HG02610 (cell line): ENCODE measurements around the gene ADAM30.

ENCODE experiments used
- ATAC-seq: cut with Tn5 transposase; IDR thresholded peaks from one replicate; pipeline ENCODE4 v1.9.1; 2021; ENCODE audit warnings: mild to moderate bottlenecking, moderate library complexity; ENCODE audit not compliant: unreplicated experiment

ADAM30 gene

DNA sequence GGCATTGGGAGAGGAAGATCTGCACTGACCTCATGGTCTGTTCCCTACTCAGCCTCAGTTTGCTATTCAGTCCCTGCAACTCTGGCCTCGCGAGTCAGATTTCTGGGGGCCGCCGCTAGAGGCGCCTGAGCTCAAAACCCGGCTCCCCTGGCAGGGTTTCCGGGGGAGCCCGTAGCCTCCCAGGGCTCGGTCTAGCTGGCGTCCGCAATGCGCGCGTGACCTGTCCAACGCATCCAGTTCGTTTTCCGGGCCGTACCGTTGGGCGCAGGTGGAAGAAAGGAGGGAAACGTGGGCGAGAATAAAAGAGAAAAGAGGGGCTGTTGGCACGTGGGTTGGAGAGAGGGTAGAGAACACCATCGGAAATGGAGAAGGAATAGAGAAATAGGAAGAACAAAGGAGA lies at the start of gene ADAM30:
Gene ADAM30 (minus strand): TSS at position 213 of the 400 bp plus-strand sequence. CDS start 179 bp downstream, at position 34.
- no peak for ATAC-seq

DNA sequence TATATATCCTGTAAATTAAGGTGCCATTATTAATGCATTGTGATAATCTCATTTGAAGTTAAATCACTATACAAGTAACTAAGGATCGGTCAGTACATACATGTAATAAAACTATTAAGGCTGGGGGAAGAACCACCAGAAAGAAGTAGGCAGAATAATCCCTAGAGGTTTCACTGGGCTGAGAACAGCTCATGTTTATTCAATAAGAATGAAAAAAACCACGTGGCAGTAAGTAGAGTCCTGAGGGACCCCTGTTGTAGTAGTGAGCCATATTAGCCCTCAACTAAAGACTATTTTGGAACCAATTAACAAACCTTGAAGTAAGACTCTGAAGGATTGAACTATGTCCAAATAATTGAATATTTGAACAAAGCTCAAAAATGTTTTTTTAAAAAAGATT lies 46.9 kb upstream of the ADAM30 start:
- no peak for ATAC-seq

DNA sequence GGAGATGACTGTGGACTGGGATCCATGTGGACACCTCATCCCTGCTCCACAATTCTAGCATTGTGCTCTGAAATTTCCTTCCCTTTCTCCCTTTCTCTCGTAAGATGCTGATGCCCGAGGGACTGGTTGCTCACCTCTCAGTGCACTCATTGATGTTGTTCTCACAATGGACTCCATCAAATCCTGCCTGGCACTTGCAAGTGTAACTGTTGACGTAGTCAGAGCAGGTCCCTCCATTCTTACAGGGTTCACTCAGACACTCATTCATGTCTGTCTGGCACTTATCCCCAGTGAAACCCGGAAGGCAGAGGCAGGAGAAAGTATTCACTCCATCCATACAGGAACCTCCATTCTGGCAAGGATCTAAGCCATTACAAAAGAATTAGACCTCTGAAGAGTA lies 45.1 kb upstream of the ADAM30 start:
- ATAC-seq = no peak

DNA sequence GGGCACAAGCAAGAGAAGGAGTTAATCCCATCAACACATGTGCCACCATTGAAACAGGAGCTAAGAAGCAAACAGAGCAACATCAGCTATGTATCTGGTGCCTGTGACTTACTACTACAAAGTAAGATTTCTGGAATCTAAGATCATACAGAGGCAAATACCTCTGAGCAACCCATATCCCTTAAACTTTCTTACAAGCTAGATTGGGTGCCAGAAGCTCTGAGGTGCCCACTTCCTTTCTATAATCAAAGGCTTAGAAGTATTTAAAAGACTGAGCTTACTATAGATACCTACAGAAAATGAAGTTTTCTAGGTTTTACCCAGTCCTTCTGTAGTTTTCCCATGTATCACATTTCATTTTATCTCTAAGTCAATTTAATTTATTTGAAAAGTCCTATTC lies 44.4 kb upstream of the ADAM30 start:
- ATAC-seq = no peak

DNA sequence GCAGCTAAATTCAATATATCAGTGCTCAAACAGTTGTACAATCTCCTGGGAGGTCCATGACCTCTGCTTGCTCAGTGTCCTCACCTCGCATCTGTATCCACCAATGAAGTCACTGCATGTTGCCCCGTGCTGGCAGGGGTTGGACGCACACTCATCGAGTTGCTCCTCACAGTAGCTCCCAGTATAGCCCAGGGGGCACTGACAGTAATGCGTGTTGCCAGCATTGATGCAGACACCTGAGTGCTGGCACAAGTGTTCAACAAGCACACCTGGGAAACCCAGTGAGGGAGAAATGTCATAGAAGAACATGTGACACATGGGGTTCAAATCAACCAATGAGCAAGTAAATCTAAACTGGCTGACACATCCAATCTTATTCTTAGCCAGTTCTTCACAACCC lies 40.9 kb upstream of the ADAM30 start:
- no peak for ATAC-seq

DNA sequence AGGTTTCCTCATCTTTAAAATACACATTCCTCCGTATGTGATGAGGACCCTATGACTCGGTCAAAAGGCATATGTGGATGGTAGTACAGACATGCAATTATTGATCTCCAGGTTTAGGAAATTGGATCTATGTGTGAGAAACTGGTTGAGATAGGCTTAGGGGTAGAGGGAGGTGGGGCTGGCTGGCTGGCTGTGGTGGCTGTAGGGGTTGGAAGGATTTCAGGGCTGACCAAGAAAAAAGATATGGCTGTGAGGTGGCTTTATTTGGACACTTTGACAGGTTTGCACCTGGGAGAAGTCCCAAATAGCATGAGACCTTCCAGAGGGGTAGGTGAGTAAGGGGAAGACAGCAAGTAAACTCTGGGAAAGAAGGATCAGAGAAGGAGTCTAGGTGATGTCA lies 39.6 kb upstream of the ADAM30 start:
- no peak for ATAC-seq

DNA sequence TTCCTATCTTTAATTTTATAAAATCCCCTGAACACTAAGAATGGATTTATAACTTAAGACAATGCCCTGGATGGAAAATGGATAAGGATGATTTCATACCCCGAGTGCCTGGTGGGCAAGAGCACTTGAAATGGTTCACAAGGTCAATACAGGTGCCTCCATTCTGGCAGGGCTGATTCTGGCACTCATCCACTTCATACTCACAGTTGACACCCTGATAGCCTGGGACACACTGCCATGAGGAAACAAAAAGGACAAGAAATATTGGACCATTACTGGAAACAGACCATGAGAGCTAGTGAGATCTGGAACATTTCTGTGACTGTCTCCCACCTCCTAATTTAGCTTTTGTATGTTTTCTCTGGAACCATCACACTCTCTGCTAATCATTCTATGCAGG lies 39.1 kb upstream of the ADAM30 start:
- ATAC-seq = no peak

DNA sequence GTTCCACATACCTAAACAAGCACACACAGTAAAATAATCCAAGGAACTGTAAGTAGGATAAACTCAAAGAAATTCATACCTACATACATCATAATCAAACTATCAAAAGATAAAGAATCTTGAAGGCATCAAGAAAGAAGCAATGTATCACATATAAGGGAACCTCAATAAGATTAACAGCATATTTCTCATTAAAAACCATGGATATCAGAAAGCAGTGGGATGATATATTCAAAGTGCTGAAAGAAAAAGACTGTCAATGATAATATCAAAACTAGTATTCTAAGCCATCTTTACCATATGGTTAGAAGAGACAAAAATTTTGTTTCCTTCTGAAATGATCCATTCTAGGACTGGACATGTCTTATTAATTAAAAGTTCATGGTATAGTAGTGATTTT lies 37.1 kb upstream of the ADAM30 start:
- ATAC-seq = no peak

DNA sequence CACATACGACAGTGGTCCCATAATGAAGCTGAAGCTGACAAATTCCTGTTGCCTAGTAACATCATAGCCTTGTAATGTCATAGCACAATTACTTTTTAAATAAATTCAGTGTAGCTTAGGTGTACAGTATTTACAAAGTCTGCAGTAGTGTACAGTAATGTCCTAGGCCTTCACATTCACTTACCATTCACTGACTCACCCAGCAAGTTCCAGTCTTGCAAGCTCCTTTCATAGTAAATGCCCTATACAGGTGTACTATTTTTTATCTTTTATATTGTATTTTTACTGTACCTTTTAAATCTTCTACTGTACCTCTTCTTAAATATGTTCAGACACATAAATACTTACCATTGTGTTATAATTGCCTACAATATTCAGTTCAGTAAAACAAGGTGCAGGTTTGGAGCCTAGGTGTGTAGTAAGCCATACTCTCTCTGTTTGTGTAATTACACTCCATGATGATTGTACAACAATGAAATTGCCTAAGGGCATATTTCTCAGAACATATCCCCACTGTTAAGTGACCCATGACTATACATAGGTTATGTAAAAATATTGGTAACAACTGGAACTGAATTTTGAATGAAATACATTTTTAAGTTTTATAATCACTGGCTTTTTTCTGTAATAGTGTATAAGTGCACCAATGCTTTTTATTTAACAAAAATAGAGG lies 33.5 kb upstream of the ADAM30 start:
- no peak for ATAC-seq

DNA sequence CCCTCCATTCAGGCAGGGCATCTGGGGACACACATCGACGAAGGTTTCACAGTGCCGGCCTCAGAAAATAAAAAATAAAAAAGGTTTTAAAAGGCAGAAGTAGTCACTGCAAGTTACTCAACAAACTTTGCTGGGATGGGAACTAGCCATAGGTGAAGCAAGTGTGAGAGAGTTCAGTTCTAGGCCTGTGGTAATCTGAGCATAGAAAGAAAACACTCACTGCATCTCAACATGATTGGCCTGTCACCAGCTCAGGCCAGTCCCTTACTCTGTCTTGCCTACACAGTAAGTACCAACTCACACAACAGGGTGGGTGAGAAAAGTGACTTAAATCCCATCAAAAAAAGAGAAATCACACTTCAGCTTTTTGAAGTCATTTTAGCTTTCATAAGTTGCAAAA lies 30.2 kb upstream of the ADAM30 start:
- no peak for ATAC-seq

DNA sequence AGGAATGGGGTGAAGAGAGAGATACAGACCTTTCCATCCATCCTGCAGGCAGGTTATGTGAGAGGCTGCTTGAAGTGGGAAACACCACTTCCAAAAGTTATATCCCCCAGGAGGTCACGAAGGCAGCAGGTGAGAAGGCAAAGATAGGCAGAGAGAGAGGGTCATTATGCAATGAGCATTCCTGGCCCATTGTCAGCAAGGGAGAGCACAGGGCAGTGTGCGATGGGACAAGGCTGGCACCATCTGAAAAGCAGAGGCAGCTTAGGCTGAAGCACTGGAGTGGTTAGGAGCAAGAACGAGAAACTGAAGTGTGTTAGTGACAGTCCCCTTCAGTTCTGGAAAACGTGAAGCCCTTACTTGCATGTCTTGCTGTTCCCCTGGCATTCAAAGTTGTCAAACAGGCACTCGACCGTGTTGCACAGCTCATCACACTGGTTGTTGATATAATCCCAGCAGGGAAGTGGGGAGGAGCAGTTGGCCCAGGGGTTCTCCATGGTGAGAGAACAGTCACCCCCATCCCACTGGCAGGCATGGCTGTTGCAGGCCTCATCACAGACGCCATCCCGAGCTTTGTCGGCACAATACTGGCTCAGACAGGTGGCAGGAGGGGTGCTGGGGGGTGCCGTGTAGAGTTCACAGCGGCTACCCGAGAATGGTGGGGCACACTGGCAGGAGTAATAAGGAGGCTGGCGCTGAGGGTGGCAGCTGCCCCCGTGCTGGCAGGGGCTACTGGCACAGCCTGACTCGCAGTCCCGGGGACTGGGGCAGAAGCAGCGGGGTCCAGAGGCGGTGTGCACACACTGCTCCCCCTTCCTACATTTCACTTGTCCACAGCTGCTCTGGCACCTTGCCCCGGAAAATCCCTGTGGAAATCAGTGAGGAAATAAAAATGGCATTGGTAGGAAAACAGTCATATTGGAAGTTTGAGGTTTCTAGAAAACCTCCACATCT lies 28.9 kb upstream of the ADAM30 start:
- ATAC-seq = no peak

DNA sequence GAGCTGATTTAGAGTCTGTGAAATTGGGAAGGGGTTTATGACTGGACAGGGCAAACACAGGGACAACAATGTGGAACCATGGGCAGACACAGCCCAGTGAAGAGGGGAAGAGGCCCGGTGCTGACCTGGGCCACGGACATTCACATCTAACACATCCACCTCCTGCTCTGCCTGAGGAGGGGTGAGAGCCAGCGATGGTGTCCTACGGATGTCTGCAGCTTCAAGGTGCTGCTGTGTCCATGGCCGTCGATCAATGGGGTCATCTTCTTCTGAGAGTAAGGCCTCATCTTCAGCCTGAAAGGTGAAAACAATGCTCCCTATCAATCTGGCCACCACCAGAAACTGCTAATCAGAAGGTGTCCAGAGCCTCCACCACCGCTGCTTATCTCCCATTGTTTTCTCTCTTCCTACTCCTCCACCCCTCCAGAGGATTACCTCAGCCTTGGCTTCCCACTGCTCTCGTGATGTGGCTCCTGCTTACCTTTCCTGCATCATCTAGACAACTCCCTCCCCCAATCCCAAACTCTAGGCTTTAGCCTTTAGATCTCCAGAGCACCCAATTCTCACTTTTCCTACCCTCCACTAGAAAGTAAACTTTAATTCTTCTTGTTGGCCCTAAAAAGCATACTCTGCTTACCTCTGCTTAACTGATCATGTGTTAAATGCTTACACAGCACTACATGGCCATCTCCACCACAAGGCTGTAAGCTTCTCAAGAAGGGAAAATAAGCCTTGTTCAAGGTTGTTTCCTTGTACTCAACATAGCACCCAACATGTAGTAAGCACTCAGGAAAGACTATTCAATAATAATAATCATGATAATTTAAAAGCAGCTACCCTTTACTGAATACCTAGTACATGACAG lies 24.0 kb upstream of the ADAM30 start:
- ATAC-seq = no peak

DNA sequence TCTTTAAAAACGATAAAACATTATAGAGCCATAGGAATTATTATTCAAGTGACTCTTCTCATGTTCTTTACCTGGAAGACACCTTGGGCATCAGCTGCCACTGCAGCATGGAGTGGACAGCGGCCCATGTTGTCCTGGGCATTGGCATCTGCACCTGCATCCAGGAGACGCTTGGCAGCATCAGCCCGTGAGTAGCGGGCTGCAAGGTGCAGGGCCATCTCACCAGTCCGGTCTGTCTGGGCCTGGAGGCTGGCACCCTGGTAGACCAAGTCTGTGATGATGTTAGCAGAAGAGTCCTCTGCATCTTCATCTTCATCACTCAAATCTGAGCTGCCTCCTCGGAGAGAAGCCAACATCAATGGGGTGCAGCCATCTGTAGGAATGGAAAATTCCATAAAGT lies 22.9 kb upstream of the ADAM30 start:
- ATAC-seq = no peak

DNA sequence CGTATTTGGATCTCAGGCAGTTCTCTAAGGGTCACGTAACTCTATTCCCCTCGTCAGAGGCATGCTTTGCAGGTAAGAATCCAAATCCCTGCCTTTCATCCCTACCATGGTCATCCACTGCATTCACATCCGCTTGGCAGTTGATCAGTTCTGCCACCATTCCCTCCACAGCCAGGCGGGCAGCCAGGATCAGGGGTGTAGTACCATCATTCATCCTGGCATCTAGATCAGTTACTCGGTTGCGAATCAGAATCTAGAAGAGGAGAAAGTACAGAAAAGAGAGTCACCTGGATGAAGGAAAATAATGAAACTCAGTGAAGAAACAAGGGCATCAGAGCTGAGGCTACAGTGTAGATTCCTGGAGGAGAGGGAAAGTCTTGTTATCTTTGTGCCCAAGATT lies 22.0 kb upstream of the ADAM30 start:
- no peak for ATAC-seq

DNA sequence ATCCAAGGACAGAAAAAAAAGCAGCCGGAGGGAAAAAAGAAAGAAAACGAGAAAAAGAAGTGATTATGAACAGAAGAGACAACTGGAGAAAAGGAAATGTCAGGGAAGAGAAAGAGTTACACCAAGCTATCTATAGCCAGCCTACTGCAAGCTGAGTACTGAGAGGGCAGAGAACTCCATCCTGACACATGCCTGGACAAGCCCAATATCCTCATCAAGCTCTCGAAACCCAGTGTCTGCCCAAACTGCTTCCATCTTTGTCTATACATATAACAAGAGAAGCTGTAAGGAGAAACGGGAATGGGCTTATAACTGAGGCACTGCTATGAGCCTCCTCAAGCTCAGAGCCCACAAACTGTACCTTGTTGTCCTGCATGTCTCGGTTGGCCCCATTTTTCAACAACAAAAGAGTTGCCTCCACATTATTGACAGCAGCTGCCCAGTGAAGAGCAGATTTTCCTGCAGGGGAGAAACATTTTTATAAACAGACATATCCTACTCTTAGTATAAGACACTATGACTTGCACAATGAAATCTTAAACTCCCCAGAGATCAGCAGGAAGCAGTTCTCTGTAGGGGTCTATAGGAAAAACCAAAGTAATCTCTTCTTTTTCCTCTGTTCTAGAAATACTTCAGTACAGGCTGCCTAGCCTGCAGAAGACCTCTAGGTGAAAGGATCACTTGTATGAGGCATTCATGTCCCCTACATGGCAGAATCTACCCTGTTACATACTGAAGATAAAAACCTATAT lies 21.2 kb upstream of the ADAM30 start:
- no peak for ATAC-seq

DNA sequence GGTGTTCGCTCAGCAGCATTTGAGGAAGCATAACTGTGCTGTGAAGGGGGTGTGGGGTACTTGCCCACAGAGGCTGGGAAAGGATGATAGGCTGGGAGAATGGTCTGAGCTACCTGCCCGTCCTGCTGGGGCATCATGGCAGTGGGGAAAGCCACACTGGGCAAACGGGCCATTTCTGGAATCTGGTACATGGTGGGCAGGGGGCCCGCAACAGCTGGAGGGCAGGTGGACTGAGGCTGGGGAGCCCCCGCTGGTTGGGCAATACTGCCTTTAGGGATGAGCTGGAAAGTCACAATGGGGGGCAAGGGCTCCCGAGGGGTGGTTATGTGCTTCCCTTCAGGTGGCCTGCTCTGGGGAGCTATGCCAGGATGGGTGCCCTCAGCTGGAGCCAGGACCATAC lies 19.2 kb upstream of the ADAM30 start:
- ATAC-seq = no peak

DNA sequence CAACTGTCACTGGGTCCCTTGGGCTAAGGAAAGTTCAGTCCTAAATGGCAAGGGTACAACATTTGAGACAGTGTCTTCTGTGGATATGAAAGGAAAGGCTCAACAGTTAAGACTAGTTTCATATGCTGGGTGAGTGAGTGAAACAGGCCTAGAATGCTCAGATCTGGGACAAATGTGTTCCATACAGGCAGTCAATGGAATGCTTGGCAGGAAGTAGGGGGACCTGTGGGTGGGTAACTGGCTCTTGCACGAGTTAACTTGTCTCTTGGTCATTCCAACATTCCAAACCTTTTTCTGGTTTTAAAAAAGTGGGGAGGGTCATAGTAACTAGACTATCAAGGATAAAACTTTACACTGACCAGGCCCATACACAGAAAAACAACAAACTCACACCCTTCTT lies 17.8 kb upstream of the ADAM30 start:
- ATAC-seq = no peak

DNA sequence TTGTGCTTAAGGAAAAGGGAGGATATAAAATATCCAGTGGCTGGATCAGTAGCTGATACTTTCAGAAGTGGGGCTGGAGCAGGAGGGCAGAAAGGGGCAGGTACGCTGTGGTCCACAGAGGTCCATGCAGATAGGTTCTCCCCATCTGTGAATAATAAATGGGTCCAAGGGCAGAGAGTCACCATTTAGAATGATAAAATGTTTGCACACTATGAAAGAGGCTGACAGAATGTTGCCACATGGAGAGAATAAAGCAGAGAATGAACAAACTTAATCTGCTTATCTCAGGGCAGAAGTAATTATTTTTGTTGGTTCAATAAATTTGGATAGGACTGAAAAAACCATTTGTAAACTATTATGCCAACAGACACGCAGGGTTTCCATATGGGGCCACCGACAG lies 16.6 kb upstream of the ADAM30 start:
- no peak for ATAC-seq

DNA sequence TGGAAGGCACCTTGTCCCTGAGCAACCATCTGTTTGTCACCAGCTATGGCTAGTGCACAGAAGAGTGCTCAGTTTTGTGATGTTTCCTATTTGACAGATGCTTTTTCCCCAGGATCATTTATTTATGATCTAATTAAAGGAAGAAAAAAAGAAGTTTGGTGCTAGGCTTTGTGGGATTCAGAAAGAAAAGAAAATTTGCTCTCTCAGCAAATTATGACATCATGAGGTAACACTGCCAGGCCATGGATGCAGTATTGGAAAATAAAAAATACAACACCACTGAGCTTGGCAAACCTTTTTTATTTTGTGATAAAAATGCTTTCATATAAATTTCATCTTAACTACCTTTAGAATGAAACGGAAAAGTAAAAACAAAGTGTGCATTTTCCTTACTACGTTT lies 15.5 kb upstream of the ADAM30 start:
- ATAC-seq = no peak

DNA sequence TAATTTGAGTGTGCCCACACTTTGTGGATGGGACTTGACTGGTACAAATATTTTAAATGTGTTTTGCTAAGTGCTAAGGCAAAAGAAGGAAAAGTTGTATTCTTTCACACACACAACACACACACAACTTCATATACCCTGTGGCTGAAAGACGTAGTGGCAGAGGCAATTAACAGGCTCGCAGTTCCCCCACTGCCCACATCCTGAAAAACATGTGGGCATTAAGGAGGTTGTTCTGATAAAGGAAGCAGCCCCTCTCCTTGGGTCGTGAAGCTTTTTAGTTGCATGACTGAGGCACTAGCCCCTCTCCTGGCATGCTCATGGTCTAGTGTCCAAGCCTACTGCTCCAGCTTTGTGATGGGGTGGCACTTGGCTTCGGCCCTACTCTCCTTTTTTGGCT lies 14.3 kb upstream of the ADAM30 start:
- ATAC-seq = no peak
